GM12874 (cell line): Measurements from ENCODE around the gene POLDIP3.

Source experiments
- TF ChIP-seq, protein P1 (sequence below): IDR thresholded peaks from 2 replicates; pipeline ENCODE4 v1.5.1; 2011; ENCODE audit warnings: low read depth, mild to moderate bottlenecking, control low read depth, low read length, moderate library complexity; ENCODE audit not compliant: insufficient read depth

POLDIP3 gene

DNA sequence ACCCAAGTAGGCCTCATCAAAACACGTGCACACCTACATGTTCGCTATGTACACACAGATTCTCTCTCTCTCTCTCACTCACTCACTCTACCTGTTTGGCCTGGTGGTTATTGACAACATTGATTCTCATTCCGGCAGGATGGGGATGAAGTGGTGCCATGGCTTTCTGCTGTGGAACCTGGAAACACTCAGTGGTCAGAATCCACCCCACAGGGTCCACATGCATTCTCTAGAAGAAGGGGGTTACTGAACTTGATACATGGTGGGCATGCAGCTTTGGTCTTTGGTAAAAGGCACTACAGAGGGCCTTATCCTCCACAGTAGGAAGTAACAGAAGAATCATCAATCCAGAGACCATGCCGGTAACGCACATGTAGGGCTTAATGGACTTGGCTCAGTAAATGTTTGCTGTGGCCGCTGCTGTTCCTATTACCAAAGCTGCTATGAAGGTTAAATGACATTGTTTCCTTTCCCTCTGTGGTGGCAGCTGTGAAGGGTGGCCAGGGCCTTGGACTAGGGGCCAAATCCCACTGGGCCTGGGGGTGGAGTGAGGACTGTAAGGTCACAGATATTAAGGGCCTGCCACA is 12.7 kb downstream of the POLDIP3 start:
- TF ChIP-seq, protein P1, sequence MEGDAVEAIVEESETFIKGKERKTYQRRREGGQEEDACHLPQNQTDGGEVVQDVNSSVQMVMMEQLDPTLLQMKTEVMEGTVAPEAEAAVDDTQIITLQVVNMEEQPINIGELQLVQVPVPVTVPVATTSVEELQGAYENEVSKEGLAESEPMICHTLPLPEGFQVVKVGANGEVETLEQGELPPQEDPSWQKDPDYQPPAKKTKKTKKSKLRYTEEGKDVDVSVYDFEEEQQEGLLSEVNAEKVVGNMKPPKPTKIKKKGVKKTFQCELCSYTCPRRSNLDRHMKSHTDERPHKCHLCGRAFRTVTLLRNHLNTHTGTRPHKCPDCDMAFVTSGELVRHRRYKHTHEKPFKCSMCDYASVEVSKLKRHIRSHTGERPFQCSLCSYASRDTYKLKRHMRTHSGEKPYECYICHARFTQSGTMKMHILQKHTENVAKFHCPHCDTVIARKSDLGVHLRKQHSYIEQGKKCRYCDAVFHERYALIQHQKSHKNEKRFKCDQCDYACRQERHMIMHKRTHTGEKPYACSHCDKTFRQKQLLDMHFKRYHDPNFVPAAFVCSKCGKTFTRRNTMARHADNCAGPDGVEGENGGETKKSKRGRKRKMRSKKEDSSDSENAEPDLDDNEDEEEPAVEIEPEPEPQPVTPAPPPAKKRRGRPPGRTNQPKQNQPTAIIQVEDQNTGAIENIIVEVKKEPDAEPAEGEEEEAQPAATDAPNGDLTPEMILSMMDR = no peak

DNA sequence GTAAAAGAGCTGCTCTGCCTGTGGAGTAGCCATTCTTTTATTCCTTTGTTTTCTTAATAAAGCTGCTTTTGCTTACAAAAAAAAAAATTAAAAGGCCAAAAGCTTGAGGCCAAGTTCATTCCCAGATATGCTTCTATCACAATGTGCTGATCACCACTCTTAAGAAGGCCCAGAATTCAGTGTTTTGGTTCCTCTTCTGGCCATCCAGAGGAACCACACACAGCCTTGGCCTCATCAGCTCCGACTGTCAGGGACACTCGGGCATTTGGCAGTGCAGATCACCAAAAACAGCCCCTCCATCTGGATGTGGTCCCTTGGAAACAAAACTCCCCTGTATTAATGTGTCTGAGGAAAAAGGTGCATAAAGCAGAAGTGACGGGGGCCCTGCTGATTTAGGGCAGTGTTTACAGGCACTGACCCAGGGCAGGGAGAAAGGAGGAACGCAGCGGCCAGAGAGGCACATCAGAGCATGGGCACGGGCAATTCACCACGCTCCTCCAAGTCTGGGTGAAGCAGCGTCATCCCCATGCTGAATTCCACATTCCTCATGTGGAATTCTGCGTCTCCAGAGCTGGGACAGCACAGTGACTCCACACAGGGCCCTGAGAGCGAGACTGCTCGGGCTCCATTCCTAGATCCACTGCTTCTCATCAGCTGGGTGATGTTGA is 17.7 kb downstream of the POLDIP3 start:
- TF ChIP-seq, protein P1 = no peak

DNA sequence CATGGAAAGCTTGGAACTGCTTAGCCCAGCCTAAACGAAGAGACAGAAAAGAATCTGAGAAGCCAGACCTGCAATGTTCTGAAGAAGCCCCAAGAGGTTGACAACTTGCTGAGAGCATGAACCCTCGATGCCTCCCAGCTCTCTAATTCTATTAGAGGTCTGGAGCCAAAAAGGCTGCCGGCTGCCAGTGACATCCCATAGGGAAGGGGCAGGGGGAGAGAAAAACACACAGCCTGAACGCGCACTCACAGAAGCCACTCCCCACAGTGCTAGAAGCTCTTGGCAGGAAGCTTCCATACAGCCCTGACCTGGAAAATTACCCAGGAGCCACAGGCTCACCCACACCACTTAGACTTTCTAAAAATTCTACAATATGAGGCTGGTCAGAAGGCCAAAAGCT is 18.3 kb downstream of the POLDIP3 start:
- TF ChIP-seq, protein P1 = no peak

DNA sequence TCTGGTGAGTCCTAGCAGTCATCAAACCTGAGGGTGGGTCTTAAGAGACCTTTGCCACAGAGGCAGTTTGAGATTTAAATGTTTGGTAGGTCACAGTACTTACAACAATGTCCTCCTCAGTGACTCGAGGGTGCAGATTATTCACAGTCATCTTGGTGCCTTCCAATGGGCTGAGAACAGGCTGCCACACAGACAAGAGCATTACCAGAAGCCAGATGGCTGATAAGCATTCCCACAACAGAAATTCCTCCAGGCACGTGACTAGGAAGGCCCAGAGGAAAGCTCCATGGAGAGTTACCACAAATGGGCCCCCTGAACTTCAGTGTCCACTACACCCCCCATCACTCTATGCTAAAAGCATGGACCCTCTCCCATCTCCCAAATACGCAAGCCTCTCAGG is 19.2 kb downstream of the POLDIP3 start:
- TF ChIP-seq, protein P1 = no peak

DNA sequence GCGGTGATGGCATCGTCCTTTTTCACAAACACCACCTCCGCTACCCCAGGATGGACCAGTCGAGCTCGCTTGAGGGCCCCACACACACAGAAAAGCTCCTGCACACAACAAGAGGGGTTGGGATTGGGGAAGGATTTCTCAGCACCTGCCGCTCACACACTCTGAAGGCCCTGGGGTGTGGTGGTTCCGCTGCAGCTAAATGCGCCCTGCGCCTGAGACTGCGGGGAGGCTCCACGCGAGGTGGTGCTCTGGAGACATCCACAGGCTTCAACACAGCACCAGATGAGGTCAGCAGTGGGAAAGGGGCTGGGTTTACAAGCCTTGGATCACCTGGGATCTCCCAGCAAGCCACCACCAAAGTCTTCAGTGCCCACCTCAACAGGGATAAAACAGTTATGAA is 22.7 kb downstream of the POLDIP3 start:
- TF ChIP-seq, protein P1 = no peak

DNA sequence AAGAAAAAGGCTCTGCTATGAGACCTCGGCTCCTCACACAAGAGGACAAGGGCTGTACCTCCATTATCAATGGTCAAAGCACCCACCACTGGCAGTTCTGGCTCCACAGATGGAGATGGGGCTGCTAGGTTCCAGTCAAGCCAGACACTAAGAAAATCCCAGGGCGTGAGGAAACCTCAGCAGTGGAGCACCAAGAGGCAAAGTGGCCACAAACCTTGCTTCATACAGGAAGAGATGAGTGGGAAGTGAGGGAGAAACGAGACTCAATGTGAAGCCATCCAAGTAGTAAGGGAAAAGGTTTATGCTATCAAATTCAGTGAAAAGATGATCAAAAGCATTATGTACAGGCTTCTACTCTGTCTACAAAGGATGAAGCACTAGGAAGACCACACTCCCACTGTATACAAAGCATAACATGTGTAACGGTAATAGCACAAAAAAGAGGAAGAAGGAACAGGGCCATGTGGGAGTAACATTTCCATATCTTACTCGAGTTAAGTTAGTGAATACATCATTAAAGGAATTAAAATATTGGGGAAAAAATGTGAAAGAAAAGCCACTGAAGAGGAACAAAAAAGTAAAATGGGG is 27.0 kb downstream of the POLDIP3 start:
- TF ChIP-seq, protein P1 = no peak

DNA sequence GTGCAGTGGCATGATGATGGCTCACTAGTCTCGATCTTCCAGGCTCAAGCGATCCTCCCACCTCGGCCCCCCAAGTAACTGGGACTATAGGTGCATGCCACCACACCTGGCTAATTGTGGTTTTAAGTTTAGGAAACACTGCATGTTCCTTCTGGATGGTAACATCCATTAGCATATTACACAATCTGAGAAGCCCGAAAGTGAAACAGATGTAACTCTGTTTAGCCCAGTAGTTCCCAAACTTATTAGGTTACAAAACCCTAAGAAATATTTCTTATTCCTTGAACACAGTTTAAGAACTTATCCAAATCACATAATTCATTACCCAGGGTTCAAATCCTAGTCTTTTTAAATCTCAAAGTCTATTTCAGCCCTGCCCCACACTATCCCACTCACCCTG is 28.3 kb downstream of the POLDIP3 start:
- TF ChIP-seq, protein P1 = no peak
